Hematopoietic multipotent progenitor cell treated with erythropoietin and hydrocortisone succinate and interleukin-3 and kit ligand, for 17 days (in vitro differentiated cells): ENCODE data around the gene AZU1.
"Not testable (repeated sequence)": the region's sequence is repeated elsewhere in the genome, so short reads cannot be mapped to it uniquely, and the experiment has no call there.

Experiments
- DNase-seq: peaks from one replicate; pipeline ENCODE4 v3.0.0-alpha.2; 2015; ENCODE audit warnings: low spot score

AZU1 gene

GRCh38 chr19:810077-810855 lies 17.4 kb upstream of the AZU1 start:
- no peak for DNase-seq

- no peak for DNase-seq
Measured at GRCh38 chr19:810883-811489, 16.7 kb upstream of the AZU1 start.

GRCh38 chr19:811506-812048 lies 16.1 kb upstream of the AZU1 start:
- no peak for DNase-seq

GRCh38 chr19:812049-812746 lies 15.4 kb upstream of the AZU1 start:
- DNase-seq, result no peak

- DNase-seq, result no peak
Measured at GRCh38 chr19:812747-813218, 14.9 kb upstream of the AZU1 start.

GRCh38 chr19:813219-814151 lies 14.2 kb upstream of the AZU1 start:
- no peak for DNase-seq

- DNase-seq, result no peak
Measured at GRCh38 chr19:814152-815078, 13.2 kb upstream of the AZU1 start.

- DNase-seq, result no peak
Measured at GRCh38 chr19:815079-815774, 12.4 kb upstream of the AZU1 start.

- no peak for DNase-seq
Measured at GRCh38 chr19:815775-816499, 11.7 kb upstream of the AZU1 start.

- no peak for DNase-seq
Measured at GRCh38 chr19:816500-816857, 11.2 kb upstream of the AZU1 start.

GRCh38 chr19:820212-820611 lies 7.4 kb upstream of the AZU1 start:
- DNase-seq, result not testable (repeated sequence)

GRCh38 chr19:821231-821824 lies 6.3 kb upstream of the AZU1 start:
- no peak for DNase-seq

- no peak for DNase-seq
Measured at GRCh38 chr19:821825-822503, 5.7 kb upstream of the AZU1 start, which contains the start of gene PLPPR3. PLPPR3 (minus strand) TSS chr19:821955; CDS start chr19:821559, 396 bp downstream.

GRCh38 chr19:823565-824121 lies 4.0 kb upstream of the AZU1 start:
- DNase-seq, result no peak

GRCh38 chr19:824885-825284 lies 2.8 kb upstream of the AZU1 start:
- DNase-seq, result no peak

GRCh38 chr19:825897-826644 lies 1.6 kb upstream of the AZU1 start:
- no peak for DNase-seq

GRCh38 chr19:827314-827709 lies 325 bp upstream of the AZU1 start:
- no peak for DNase-seq
